ENCODE data around the gene NUTM2D. TPM values are rescaled to one million over a fixed set of nuclear protein-coding genes. Genes with fewer than 3 reads are reported as not detected.
"Not testable (repeated sequence)": the region's sequence is repeated elsewhere in the genome, so short reads cannot be mapped to it uniquely, and the experiment has no call there.

NUTM2D gene
- total and polyA plus RNA-seq, 8 donors = 2.2 to 13.8 (median 3.0) TPM

DNA sequence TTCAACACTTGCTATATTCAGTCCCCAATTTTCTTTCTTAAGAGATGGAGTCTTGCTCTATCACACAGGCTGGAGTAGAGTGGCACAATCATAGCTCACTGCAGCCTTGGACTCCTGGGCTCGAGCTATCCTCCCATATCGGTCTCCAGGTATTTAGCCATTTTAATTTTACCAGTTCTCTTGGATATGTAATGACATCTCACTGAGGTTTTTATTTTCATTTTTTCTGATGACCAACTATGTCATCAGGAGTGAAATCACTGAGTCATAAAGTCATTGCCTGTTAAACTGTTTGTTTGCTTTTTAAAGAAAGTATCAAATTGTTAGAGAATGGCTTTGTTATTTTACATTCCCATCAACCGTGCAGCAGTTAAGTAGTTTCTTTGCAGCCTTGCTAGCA, 17.1 kb upstream of the NUTM2D start:
- 53 to 63% methylated on average over 3 of the region's 3 CpGs for WGBS, 2 donors
- H3K4me3 ChIP-seq; DNase-seq; intact Hi-C loops (cut with DNase I); H3K9me3 ChIP-seq; H3K27me3 ChIP-seq; H3K4me1 ChIP-seq; H3K36me3 ChIP-seq; ATAC-seq; H3K27ac ChIP-seq; FAIRE-seq: not testable (repeated sequence)

DNA sequence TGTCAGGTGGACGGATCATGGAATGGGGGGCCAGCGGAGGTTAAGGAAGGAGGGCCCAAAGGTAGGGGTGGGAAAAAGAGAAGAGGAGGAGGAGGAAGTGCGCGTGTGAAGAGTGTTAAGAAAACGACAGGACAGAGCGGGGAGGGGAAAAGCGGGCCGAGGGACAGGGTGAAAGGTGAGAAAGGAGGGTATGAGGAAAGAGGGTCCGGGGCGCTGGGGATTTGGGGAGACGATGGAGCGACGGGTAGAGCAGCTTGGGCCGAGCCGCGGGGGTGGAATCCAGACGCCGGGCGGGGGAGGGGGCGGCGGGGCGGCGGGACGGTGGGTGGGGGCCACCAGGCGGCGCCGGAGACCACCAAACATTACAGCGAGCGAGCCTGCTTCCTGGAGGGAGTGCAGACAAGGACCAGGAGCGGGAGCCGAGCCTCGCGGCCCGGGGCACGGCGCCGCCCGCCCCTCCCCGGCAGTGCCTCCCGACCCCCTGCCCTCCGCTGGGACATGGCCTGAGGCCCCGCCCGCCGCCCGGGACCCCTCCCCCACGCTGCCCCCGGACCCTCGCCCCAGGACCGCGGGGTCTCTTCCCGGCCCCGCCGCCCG, 15.9 kb upstream of the NUTM2D start:
- intact Hi-C loops (cut with DNase I); H3K9me3 ChIP-seq; H3K4me1 ChIP-seq; H3K27me3 ChIP-seq; FAIRE-seq; H3K36me3 ChIP-seq: not testable (repeated sequence)
- ATAC-seq (peak; percentile 2 to 37 (median 26)), DNase-seq (peak in 5 of 6 donors; percentile 13 to 41 (median 28))
- WGBS, 2 donors = 0% methylated on average over 2 to 14 of the region's 54 CpGs
- H3K4me3 ChIP-seq = peak overlapping the region in 3 of 4 donors; percentile 33 to 53 (median 44)
- H3K27ac ChIP-seq = peak overlapping the region in 2 of 4 donors; percentile 84 to 89

DNA sequence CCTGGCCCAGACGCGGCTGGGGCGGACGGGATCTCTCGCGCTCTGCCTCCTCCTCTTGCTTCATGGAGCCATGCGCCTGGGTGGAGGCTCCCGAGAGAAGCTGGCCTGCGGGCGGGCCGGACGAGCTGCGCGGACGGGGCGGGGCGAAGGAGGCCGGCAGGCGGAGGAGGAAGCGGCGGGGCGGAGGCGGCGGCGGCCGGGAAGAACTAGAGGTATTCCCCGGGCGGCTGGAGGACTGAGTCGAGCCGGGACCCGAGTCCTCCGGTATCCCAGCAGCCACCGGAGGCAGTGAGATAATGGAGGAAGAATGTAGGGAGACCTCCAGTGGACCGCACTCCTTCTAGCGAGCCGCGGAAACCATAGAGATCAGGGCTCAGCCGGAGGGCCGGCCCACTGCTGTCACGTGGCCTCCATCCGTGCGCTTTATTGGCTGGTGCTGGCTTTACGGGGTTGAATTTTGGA, 15.3 kb upstream of the NUTM2D start:
- ATAC-seq (peak; percentile 90 to 96 (median 92)), FAIRE-seq (peak; percentile 45), DNase-seq (peak; percentile 90 to 95 (median 92))
- H3K27me3 ChIP-seq; H3K4me1 ChIP-seq; intact Hi-C loops (cut with DNase I); H3K36me3 ChIP-seq; H3K9me3 ChIP-seq: not testable (repeated sequence)
- 0 to 1% methylated on average over 15 to 41 of the region's 43 CpGs for WGBS, 2 donors
- Histone ChIP-seq H3K27ac (peak overlapping the region; percentile 74 to 89 (median 81)), H3K4me3 (peak overlapping the region; percentile 20 to 53 (median 38))

DNA sequence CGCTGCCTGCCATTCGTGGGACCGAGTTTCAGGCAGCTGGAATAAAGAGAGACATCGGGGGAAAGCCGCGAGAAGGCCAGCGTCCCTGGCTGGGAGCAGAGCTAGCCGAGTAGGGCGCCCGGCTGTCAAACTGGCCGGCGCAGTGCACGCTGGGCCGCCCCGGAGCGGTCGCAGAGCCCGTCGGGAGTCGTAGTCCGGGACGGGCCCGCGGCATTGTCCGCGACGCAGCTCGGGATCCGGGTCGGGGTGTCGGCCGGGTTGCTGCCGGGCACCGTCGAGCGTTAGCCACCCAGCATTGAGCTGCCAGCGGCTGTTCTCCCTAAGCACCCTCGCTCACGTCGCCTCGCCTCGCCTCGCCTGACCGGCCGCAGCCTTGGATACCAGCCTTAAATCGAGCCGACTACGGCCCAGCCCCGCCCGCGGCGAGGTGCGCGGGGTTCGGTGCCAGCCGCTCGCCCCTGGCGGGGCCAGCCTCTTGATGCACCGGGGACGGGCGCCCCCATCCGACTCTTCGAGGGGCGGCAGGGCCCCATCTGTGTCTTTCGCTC, 14.8 kb upstream of the NUTM2D start:
- FAIRE-seq; H3K27me3 ChIP-seq; H3K4me1 ChIP-seq; H3K9me3 ChIP-seq; intact Hi-C loops (cut with DNase I); H3K36me3 ChIP-seq: not testable (repeated sequence)
- TF ChIP-seq, protein P1, sequence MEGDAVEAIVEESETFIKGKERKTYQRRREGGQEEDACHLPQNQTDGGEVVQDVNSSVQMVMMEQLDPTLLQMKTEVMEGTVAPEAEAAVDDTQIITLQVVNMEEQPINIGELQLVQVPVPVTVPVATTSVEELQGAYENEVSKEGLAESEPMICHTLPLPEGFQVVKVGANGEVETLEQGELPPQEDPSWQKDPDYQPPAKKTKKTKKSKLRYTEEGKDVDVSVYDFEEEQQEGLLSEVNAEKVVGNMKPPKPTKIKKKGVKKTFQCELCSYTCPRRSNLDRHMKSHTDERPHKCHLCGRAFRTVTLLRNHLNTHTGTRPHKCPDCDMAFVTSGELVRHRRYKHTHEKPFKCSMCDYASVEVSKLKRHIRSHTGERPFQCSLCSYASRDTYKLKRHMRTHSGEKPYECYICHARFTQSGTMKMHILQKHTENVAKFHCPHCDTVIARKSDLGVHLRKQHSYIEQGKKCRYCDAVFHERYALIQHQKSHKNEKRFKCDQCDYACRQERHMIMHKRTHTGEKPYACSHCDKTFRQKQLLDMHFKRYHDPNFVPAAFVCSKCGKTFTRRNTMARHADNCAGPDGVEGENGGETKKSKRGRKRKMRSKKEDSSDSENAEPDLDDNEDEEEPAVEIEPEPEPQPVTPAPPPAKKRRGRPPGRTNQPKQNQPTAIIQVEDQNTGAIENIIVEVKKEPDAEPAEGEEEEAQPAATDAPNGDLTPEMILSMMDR (IDR thresholded peaks at IDR 0.05) = peak in 2 of 4 donors; percentile 10 to 20
- ATAC-seq (peak; percentile 84 to 93 (median 84)), DNase-seq (peak; percentile 73 to 87 (median 82))
- peak overlapping the region; percentile 74 to 89 (median 81) for H3K27ac ChIP-seq
- WGBS, 2 donors = 0 to 1% methylated on average over 22 to 54 of the region's 65 CpGs
- peak overlapping the region; percentile 20 to 53 (median 35) for H3K4me3 ChIP-seq

DNA sequence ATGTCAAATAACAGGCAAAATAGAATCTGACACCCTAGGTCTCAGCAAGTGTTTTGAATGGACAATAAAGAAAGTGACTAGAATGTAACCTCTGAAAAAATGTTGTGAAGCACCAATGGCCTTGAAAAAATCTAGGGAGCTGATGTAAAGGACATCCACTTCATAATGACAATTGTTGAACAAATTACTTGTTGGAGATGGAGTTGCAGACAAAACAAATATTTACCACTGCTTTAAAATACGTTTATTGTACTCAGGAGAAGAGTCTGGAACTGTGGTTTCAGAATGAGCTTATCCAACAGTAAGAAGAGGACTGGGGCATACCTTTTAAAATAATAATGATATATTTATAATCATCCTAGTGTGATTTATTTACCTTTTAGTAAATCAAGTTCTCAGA, 11.8 kb upstream of the NUTM2D start:
- H3K27ac ChIP-seq; FAIRE-seq; H3K36me3 ChIP-seq; ATAC-seq; H3K27me3 ChIP-seq; H3K4me3 ChIP-seq; H3K4me1 ChIP-seq; intact Hi-C loops (cut with DNase I); DNase-seq; H3K9me3 ChIP-seq: not testable (repeated sequence)
- 13 to 26% methylated on average over 1 of the region's 1 CpG for WGBS, 2 donors

DNA sequence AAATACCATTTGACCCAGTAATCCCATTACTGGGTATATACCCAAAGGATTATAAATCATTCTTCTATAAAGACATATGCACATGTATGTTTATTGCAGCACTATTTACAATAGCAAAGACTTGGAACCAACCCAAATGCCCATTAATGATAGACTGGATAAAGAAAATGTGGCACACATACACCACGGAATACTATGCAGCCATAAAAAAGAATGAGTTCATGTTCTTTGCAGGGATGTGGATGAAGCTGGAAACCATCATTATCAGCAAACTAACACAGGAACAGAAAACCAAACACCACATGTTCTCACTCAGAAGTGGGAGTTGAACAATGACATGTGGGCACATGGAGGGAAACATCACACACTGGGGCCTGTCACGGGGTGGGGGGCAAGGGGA, 7.4 kb upstream of the NUTM2D start:
- intact Hi-C loops (cut with DNase I); H3K4me3 ChIP-seq; H3K4me1 ChIP-seq; H3K27me3 ChIP-seq; FAIRE-seq; ATAC-seq; H3K36me3 ChIP-seq; H3K9me3 ChIP-seq; DNase-seq; H3K27ac ChIP-seq: not testable (repeated sequence)
- 89 to 92% methylated on average over 1 to 2 of the region's 2 CpGs for WGBS, 2 donors

DNA sequence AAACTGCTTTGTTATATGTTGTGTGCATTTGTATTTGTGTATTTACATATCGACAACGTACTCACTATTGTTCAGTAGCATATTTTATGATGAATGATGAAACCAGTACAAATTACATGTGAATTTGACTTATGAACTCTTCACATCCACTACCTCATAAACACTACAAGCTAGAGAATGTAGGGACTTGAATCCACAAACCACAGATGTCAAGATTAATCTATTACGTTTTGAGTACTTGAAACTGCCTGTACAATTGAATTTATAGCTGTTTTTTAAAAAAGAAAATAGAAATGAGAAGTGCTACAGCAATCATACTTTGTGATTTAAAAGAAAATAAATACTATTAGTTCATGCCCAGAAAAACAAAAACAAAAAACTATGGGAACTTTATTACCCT, 4.7 kb upstream of the NUTM2D start:
- ATAC-seq; H3K27ac ChIP-seq; H3K27me3 ChIP-seq; FAIRE-seq; H3K4me1 ChIP-seq; DNase-seq; H3K4me3 ChIP-seq; H3K36me3 ChIP-seq; H3K9me3 ChIP-seq; intact Hi-C loops (cut with DNase I): not testable (repeated sequence)
- 65 to 74% methylated on average over 3 of the region's 3 CpGs for WGBS, 2 donors

DNA sequence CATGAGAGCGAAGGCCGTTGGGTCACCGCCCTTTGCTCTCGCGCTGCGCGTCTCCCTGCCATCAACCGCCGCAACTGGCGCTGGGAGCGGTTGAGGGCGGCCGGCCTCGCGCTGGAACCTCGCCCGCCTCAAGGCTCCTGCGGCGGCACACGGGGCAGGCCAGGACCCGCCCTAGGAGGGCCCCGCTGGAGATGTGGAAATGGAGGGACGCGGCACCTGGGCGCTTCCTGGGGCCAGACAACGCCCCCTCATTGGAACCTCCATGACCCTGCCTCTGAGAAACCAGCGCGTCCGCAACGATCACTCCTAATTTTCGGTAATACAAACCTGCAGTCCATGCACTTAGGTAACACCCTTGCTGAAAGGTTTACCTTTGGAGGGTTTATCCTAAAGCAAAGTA, 2.4 kb upstream of the NUTM2D start:
- H3K27ac ChIP-seq; H3K36me3 ChIP-seq; H3K27me3 ChIP-seq; H3K9me3 ChIP-seq; DNase-seq; H3K4me1 ChIP-seq; FAIRE-seq; ATAC-seq; H3K4me3 ChIP-seq; intact Hi-C loops (cut with DNase I): not testable (repeated sequence)
- 93 to 95% methylated on average over 13 to 17 of the region's 31 CpGs for WGBS, 2 donors

DNA sequence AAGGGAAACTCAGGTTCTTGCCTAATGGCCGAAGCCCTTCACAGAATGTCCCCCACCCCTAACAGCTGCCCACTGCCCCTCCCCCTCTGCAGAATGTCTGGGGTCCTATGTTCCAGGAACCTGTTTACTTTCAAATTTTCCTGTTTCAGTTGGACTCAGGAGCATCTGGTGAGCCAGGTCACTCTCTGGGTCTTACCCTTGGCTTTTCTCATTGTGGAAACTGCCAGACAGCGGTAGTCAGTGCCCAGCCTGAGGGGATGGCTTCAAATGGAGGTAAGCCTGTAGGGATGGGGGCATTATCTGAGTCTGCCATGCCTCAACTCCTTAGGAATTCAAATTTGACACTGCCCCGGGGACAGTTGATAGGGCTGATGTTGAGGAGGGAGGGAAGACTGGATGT, 615 bp downstream of the NUTM2D start:
- H3K4me3 ChIP-seq; ATAC-seq; H3K36me3 ChIP-seq; H3K4me1 ChIP-seq; H3K27ac ChIP-seq; H3K27me3 ChIP-seq; H3K9me3 ChIP-seq; DNase-seq; intact Hi-C loops (cut with DNase I); FAIRE-seq: not testable (repeated sequence)
- 98 to 100% methylated on average over 1 of the region's 3 CpGs for WGBS, 2 donors

DNA sequence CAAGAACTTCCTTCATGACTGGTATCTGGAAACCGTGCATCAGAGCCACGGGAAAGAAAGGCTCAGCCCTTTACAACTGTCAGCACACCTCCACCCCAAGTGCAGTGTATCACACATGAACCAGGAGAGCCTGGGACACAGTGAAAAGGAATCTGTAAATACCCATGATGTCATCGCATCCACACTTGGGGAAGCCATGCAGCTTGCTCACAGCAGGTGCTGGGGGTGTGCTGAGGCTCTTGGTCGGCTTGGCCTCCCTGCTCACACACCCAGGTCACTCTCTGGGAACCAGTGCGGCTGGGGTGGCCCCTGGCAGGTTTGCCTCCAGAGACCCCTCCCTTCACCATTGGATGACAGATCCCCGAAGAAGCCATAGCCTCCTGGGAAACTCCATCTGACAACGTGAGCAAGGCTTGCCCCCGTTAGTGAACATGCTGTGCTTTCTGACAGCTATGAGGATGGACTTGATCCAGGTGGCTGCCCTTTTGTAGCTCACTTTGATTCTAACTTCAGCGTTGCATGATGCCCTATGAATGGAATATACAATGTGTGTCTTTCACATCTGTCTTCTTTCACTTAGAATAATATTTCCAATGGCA, 12.1 kb downstream of the NUTM2D start:
- FAIRE-seq; ATAC-seq; H3K4me3 ChIP-seq; H3K27me3 ChIP-seq; H3K4me1 ChIP-seq; H3K27ac ChIP-seq; intact Hi-C loops (cut with DNase I); H3K36me3 ChIP-seq; DNase-seq; H3K9me3 ChIP-seq: not testable (repeated sequence)
- WGBS, 2 donors = 85 to 90% methylated on average over 6 of the region's 9 CpGs

DNA sequence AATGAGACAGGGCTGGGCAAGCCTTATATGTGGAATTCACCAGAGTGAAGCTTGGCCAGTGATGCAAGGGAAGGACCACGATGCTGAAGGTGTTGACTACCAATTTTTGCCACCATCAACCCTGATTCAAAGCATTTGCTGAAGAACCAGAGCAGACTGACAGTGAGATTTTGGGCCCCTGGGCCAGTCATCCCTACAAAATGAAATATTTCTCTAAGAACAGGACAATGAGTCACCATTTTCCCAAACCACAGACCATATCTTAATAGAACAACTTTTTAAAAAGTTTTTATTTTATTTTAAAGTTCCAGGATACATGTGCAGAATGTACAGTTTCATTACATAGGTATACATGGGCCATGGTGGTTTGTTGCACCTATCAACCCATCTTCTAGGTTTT, 16.5 kb downstream of the NUTM2D start:
- WGBS, 2 donors = 68 to 82% methylated on average over 1 of the region's 1 CpG
- H3K9me3 ChIP-seq; H3K36me3 ChIP-seq; H3K27ac ChIP-seq; ATAC-seq; H3K4me3 ChIP-seq; intact Hi-C loops (cut with DNase I); FAIRE-seq; DNase-seq; H3K27me3 ChIP-seq; H3K4me1 ChIP-seq: not testable (repeated sequence)
